OCI-LY7 (cell line): ENCODE results near the gene CFAP69. TPM values are rescaled to one million over a fixed set of nuclear protein-coding genes. Genes with fewer than 3 reads are reported as not detected.
"Not testable (repeated sequence)": the region's sequence is repeated elsewhere in the genome, so short reads cannot be mapped to it uniquely, and the experiment has no call there.

ENCODE experiments used
- BruUV-seq: library from RNA; stranded (reverse); fragments of 400-500 nt; replicated peaks from 2 replicates; lab custom pipeline; 2021; lab: Mats Ljungman, UMichigan
- CTCF ChIA-PET: fragments of 300-600 bp; sonication (Branson Sonifier 250); formaldehyde crosslinking; loops from one replicate; lab custom pipeline; 2022; ENCODE audit warnings: antibody characterized with exemption; ENCODE audit not compliant: unreplicated experiment; lab: Charles Lee
- POLR2A ChIA-PET: fragments of 300-600 bp; sonication (Branson Sonifier 250); formaldehyde crosslinking; loops from one replicate; lab custom pipeline; 2022; ENCODE audit warnings: antibody characterized with exemption; lab: Charles Lee
- DNase-seq: peaks from one replicate; pipeline ENCODE4 v3.0.0-alpha.2; 2015; ENCODE audit warnings: low spot score
- H2AFZ ChIP-seq: fragments of 200-600 bp; sonication (generic), shearing (Covaris generic); 2 replicates; pipeline ENCODE4 v1.6.1; 2014; ENCODE audit warnings: mild to moderate bottlenecking, antibody characterized with exemption, low read length, moderate library complexity
- H3K27ac ChIP-seq: fragments of 200-600 bp; sonication (generic); 2 replicates; pipeline ENCODE4 v1.5.1; 2014; ENCODE audit warnings: mixed run types, low read depth, mild to moderate bottlenecking, moderate library complexity, low read length, inconsistent platforms; ENCODE audit not compliant: poor library complexity, severe bottlenecking
- H3K36me3 ChIP-seq: fragments of 200-600 bp; sonication (generic); 2 replicates; pipeline ENCODE4 v1.6.1; 2014; ENCODE audit warnings: mild to moderate bottlenecking, antibody characterized with exemption, low read length, moderate library complexity, mixed read lengths; ENCODE audit not compliant: insufficient read depth
- H3K4me1 ChIP-seq: fragments of 200-600 bp; sonication (generic); 2 replicates; pipeline ENCODE4 v1.5.1; 2014; ENCODE audit warnings: mild to moderate bottlenecking, low read length; ENCODE audit not compliant: insufficient read depth, poor library complexity, severe bottlenecking
- H3K4me2 ChIP-seq: fragments of 200-600 bp; sonication (generic); 2 replicates; pipeline ENCODE4 v1.6.1; 2014; ENCODE audit warnings: mild to moderate bottlenecking, low read length
- H3K4me3 ChIP-seq: fragments of 200-600 bp; sonication (generic); 2 replicates; pipeline ENCODE4 v1.5.1; 2014; ENCODE audit warnings: mild to moderate bottlenecking, low read depth, low read length; ENCODE audit not compliant: poor library complexity, severe bottlenecking
- H3K79me2 ChIP-seq: fragments of 200-600 bp; sonication (generic); 2 replicates; pipeline ENCODE4 v1.6.1; 2016; ENCODE audit warnings: low read depth, mild to moderate bottlenecking, low read length, moderate library complexity, mixed read lengths; ENCODE audit not compliant: insufficient read depth
- H3K9me2 ChIP-seq: fragments of 200-600 bp; sonication (generic); 2 replicates; pipeline ENCODE4 v1.6.1; 2016; ENCODE audit warnings: mild to moderate bottlenecking, low read length, mixed read lengths; ENCODE audit not compliant: insufficient read depth
- H3K9me3 ChIP-seq: fragments of 200-600 bp; sonication (generic); 2 replicates; pipeline ENCODE4 v1.6.1; 2014; ENCODE audit warnings: mild to moderate bottlenecking, mixed run types, low read length, mixed read lengths
- H4K20me1 ChIP-seq: fragments of 200-600 bp; sonication (generic); 2 replicates; pipeline ENCODE4 v1.6.1; 2014; ENCODE audit warnings: mild to moderate bottlenecking, antibody characterized with exemption, low read length, moderate library complexity, mixed read lengths; ENCODE audit not compliant: insufficient read depth
- EZH2phosphoT487 ChIP-seq: fragments of 200-600 bp; sonication (generic); IDR thresholded peaks from 2 replicates; pipeline ENCODE4 v1.6.1; 2018; ENCODE audit warnings: low read depth, borderline replicate concordance, mild to moderate bottlenecking, mixed run types, antibody characterized with exemption, low read length, moderate library complexity, mixed read lengths
- intact Hi-C: fragments of 100-400 bp; cut with micrococcal nuclease; formaldehyde crosslinking; loops from one replicate; pipeline ENCODE4 v1.10.0; 2022; ENCODE audit not compliant: unreplicated experiment
- total RNA-seq, 2 experiments: library from RNA; depleted of rRNA in 1 of 2; stranded (reverse); fragments of >200 nt in 1 of 2; shearing (Covaris generic) in 1 of 2; gene quantifications; 2 replicates each; pipeline ENCODE4 v1.2.3, GENCODE V29; 2014 to 2022
- TF ChIP-seq, protein P1 (sequence below): fragments of 200-600 bp; sonication (generic); conservative IDR thresholded peaks from 2 replicates; pipeline ENCODE4 v1.5.1; 2014; ENCODE audit warnings: mild to moderate bottlenecking, antibody characterized with exemption, low read length, moderate library complexity, mixed read lengths

The CFAP69 gene
- total RNA-seq, 2 experiments from 2014 or later: not detected

GRCh38 chr7:90326500-90326899, 81.5 kb downstream of the CFAP69 start:
- DNase-seq: no peak
- POLR2A ChIA-PET: interaction anchor here (0.6 kb wide), 1 partner anchor 1706 kb away, joined by 5 read pairs; no protein-coding TSS in a partner anchor

GRCh38 chr7:90334193-90334843, 89.3 kb downstream of the CFAP69 start:
- H3K9me2 ChIP-seq: no peaks in the 10 kb centered on the region
- no peak for DNase-seq
- no peak overlapping the region for H2AFZ ChIP-seq
- H3K9me3 ChIP-seq: no peaks in the 10 kb centered on the region
- TF ChIP-seq, protein P1, sequence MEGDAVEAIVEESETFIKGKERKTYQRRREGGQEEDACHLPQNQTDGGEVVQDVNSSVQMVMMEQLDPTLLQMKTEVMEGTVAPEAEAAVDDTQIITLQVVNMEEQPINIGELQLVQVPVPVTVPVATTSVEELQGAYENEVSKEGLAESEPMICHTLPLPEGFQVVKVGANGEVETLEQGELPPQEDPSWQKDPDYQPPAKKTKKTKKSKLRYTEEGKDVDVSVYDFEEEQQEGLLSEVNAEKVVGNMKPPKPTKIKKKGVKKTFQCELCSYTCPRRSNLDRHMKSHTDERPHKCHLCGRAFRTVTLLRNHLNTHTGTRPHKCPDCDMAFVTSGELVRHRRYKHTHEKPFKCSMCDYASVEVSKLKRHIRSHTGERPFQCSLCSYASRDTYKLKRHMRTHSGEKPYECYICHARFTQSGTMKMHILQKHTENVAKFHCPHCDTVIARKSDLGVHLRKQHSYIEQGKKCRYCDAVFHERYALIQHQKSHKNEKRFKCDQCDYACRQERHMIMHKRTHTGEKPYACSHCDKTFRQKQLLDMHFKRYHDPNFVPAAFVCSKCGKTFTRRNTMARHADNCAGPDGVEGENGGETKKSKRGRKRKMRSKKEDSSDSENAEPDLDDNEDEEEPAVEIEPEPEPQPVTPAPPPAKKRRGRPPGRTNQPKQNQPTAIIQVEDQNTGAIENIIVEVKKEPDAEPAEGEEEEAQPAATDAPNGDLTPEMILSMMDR: no peak
- TF ChIP-seq EZH2phosphoT487: no peak
- H3K4me2 ChIP-seq: no peak overlapping the region
- no peaks in the 10 kb centered on the region for H4K20me1 ChIP-seq
- BruUV-seq: no TSS peak
- H3K27ac ChIP-seq: no peak overlapping the region
- H3K36me3 ChIP-seq: no peaks in the 10 kb centered on the region
- intact Hi-C loops: no loop called here
- POLR2A ChIA-PET: interaction anchor here (1.4 kb wide), 1 partner anchor 69 kb away, joined by 4 read pairs; the partner anchor contains the start of gene CLDN12
- no peaks in the 10 kb centered on the region for H3K79me2 ChIP-seq
- no peaks in the 10 kb centered on the region for H3K4me1 ChIP-seq
- no peak overlapping the region for H3K4me3 ChIP-seq
- CTCF ChIA-PET: interaction anchor here (1.1 kb wide), 1 partner anchor 12 kb away, joined by 3 read pairs; no protein-coding TSS in a partner anchor

More at GRCh38 chr7:90326500-90326899, 81.5 kb downstream of the CFAP69 start:
- H3K4me2 ChIP-seq: no peak overlapping the region
- no peaks in the 10 kb centered on the region for H3K9me2 ChIP-seq
- H3K27ac ChIP-seq: no peak overlapping the region
- H4K20me1 ChIP-seq: no peaks in the 10 kb centered on the region
- H2AFZ ChIP-seq: no peak overlapping the region
- no peaks in the 10 kb centered on the region for H3K9me3 ChIP-seq
- no TSS peak for BruUV-seq
- no peaks in the 10 kb centered on the region for H3K36me3 ChIP-seq
- H3K4me3 ChIP-seq: no peak overlapping the region
- TF ChIP-seq, protein P1: no peak
- no peak for TF ChIP-seq EZH2phosphoT487
- no peaks in the 10 kb centered on the region for H3K79me2 ChIP-seq
- intact Hi-C loops: no loop called here
- CTCF ChIA-PET: no interaction called here
- no peaks in the 10 kb centered on the region for H3K4me1 ChIP-seq

DNA sequence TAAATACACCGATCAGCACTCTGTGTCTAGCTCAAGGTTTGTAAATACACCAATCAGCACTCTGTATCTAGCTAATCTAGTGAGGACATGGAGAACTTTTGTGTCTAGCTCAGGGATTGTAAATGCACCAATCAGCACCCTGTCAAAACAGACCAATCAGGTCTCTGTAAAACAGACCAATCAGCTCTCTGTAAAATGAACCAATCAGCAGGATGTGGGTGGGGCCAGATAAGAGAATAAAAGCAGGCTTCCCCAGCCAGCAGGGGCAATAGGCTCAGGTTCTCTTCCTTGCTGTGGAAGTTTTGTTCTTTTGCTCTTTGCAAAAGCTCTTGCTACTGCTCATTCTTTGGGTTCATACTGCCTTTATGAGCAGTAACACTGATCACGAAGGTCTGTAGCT, 90.0 kb downstream of the CFAP69 start:
- H3K4me3 ChIP-seq, H4K20me1 ChIP-seq, H3K27ac ChIP-seq, H2AFZ ChIP-seq, H3K79me2 ChIP-seq, DNase-seq, H3K9me2 ChIP-seq, H3K9me3 ChIP-seq, H3K36me3 ChIP-seq, H3K4me2 ChIP-seq, H3K4me1 ChIP-seq, BruUV-seq, intact Hi-C loops: not testable (repeated sequence)
- CTCF ChIA-PET: interaction anchor here (1.1 kb wide), 1 partner anchor 11 kb away, joined by 3 read pairs; no protein-coding TSS in a partner anchor
- POLR2A ChIA-PET: interaction anchor here (1.4 kb wide), 1 partner anchor 68 kb away, joined by 4 read pairs; the partner anchor contains the start of gene CLDN12
